ENCODE data around the gene CHERP. TPM values are rescaled to one million over a fixed set of nuclear protein-coding genes. Genes with fewer than 3 reads are reported as not detected.

The CHERP gene
- polyA plus RNA-seq, 2 of the 4 experiments (the other 2 are of a cell fraction): 4.4 to 24.4 TPM

GRCh38 chr19:16572332-16573211, 30.3 kb upstream of the CHERP start, which contains the start of gene SLC35E1:
TSS of gene SLC35E1 (minus strand) at chr19:16572415. CDS start at chr19:16572364, 51 bp downstream.
- FAIRE-seq (no peak), ATAC-seq (peak; percentile 96 to 98)
- CTCF ChIA-PET: no interaction called here

DNA sequence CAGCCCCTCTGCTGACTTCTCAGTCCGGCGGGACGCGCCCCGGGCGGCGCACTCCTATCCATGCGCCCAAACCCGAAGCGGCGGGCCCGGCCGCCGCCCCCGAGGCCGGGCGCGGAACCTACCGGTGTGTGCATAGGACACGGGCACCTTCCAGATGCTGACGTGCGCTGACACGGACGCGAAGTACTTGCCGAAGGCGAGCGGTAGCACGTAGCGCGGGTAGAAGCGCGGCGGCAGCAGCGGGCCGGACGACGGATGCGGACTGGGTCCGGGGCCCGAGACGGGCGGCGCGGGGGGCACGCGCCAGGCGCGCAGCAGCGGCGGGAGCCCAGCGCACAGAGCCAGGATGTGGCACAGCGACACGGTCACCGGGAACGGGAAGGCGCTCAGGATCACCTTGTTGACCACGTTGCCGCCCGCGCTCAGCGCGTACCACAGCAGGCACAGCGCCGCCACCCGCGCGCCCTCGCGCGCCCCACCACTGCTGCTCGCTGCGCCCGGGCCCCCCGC, 29.6 kb upstream of the CHERP start:
- Histone ChIP-seq H3K4me2 (peak overlapping the region; percentile 92), H3K4me3 (peak overlapping the region; percentile 85), H3K4me1 (peaks cover 25% of the 10 kb centered on the region), H3K27ac (peak overlapping the region; percentile 91 to 98), H3K9me3 (no peaks in the 10 kb centered on the region)
- CTCF ChIA-PET: interaction anchor here (0.7 kb wide), 1 partner anchor 9 kb away, joined by 3 read pairs; no protein-coding TSS in a partner anchor
- peak in 1 of 2 experiments; percentile 13 for DNase-seq (ENCODE audit: low read depth in 1 of 2, low spot score in 1 of 2)
- ATAC-seq: peak in 1 of 2 experiments; percentile 48; a peak in 2 of 6 replicates
- TF ChIP-seq GATA3 (IDR thresholded peaks at IDR 0.05; ENCODE audit: borderline replicate concordance) (no peak), POLR2A (IDR thresholded peaks at IDR 0.05; ENCODE audit: low read length) (peak; percentile 45)
- POLR2A ChIA-PET: interaction anchor here (1.2 kb wide), 1 partner anchor 56 kb away, joined by 4 read pairs; the partner anchor contains the start of gene MED26
- FAIRE-seq: no peak
- no CpG with 5 or more reads among the region's 75 CpGs for WGBS (ENCODE audit: missing lambda C conversion rate)

More at GRCh38 chr19:16572332-16573211, 30.3 kb upstream of the CHERP start, which contains the start of gene SLC35E1:
- peaks cover 25% of the 10 kb centered on the region for H3K4me1 ChIP-seq
- WGBS (ENCODE audit: missing lambda C conversion rate): 0% methylated on average over 16 of the region's 83 CpGs
- DNase-seq (ENCODE audit: low read depth in 1 of 2, low spot score in 1 of 2): peak; percentile 95
- H3K27ac ChIP-seq: peak within 1 kb of the TSS; percentile 91 to 98
- POLR2A ChIA-PET: interaction anchor here (0.6 to 1.2 kb wide), 3 partner anchors 56 to 269 kb away, joined by 4 to 7 read pairs (median 7); partner anchors contain the start of gene MED26
- H3K9me3 ChIP-seq: no peaks in the 10 kb centered on the region
- H3K4me3 ChIP-seq: peak within 1 kb of the TSS; percentile 85
- peak within 1 kb of the TSS; percentile 92 for H3K4me2 ChIP-seq
- TF ChIP-seq CHD2 (IDR thresholded peaks at IDR 0.05; ENCODE audit: low read length, partially characterized antibody) (no peak), FOXS1 (CRISPR knock-in tag; IDR thresholded peaks at IDR 0.05) (no peak), CTCF (IDR thresholded peaks at IDR 0.05) (no peak), RFX5 (IDR thresholded peaks at IDR 0.05) (no peak), ZSCAN20 (CRISPR knock-in tag; IDR thresholded peaks at IDR 0.05) (no peak), TP53 (CRISPR knock-in tag; IDR thresholded peaks at IDR 0.05) (no peak), ZFP36 (IDR thresholded peaks at IDR 0.05; ENCODE audit: borderline replicate concordance, partially characterized antibody) (peak; percentile 28), HES2 (IDR thresholded peaks at IDR 0.05) (no peak), PHF8 (IDR thresholded peaks at IDR 0.05; ENCODE audit: borderline replicate concordance, low read depth) (peak; percentile 22; the same call in 1 of the 2 replicates), CBX8 (IDR thresholded peaks at IDR 0.05) (no peak), JUN (IDR thresholded peaks at IDR 0.05) (peak; percentile 68 to 75; a peak in 4 of 5 replicates), POLR2A (IDR thresholded peaks at IDR 0.05; ENCODE audit: low read length) (peak; percentile 69)
- TF ChIP-seq, protein P1, sequence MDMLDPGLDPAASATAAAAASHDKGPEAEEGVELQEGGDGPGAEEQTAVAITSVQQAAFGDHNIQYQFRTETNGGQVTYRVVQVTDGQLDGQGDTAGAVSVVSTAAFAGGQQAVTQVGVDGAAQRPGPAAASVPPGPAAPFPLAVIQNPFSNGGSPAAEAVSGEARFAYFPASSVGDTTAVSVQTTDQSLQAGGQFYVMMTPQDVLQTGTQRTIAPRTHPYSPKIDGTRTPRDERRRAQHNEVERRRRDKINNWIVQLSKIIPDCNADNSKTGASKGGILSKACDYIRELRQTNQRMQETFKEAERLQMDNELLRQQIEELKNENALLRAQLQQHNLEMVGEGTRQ (IDR thresholded peaks at IDR 0.05): no peak
- TF ChIP-seq, protein P2, sequence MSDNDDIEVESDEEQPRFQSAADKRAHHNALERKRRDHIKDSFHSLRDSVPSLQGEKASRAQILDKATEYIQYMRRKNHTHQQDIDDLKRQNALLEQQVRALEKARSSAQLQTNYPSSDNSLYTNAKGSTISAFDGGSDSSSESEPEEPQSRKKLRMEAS (IDR thresholded peaks at IDR 0.05): peak; percentile 66
- TF ChIP-seq, protein P3, sequence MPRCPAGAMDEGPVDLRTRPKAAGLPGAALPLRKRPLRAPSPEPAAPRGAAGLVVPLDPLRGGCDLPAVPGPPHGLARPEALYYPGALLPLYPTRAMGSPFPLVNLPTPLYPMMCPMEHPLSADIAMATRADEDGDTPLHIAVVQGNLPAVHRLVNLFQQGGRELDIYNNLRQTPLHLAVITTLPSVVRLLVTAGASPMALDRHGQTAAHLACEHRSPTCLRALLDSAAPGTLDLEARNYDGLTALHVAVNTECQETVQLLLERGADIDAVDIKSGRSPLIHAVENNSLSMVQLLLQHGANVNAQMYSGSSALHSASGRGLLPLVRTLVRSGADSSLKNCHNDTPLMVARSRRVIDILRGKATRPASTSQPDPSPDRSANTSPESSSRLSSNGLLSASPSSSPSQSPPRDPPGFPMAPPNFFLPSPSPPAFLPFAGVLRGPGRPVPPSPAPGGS (IDR thresholded peaks at IDR 0.05): peak; percentile 76; the same call in 2 of the 3 replicates
